HEK293 (cell line): Measurements from ENCODE around the gene EVA1C.

ENCODE experiments used
- CTCF ChIP-seq: fragments of 450-650 bp; formaldehyde crosslinking; IDR thresholded peaks from 2 replicates; pipeline ENCODE4 v1.5.1; 2016; ENCODE audit warnings: missing biosample characterization, missing genetic modification characterization
- MEIS1 ChIP-seq: sonication (generic); formaldehyde crosslinking; IDR thresholded peaks from 2 replicates; pipeline ENCODE4 v1.8.1; 2022; ENCODE audit warnings: missing genetic modification reagents, mild to moderate bottlenecking, borderline replicate concordance
- PATZ1 ChIP-seq: fragments of 450-650 bp; formaldehyde crosslinking; IDR thresholded peaks from 2 replicates; pipeline ENCODE4 v1.5.1; 2016; ENCODE audit warnings: missing biosample characterization, missing genetic modification characterization
- PBX3 ChIP-seq: sonication (generic); formaldehyde crosslinking; IDR thresholded peaks from 2 replicates; pipeline ENCODE4 v1.8.1; 2022; ENCODE audit warnings: mild to moderate bottlenecking, moderate library complexity, missing genetic modification reagents
- REST ChIP-seq: fragments of 450-650 bp; formaldehyde crosslinking; IDR thresholded peaks from 2 replicates; pipeline ENCODE4 v1.5.1; 2016; ENCODE audit warnings: missing biosample characterization, missing genetic modification characterization
- SP7 ChIP-seq: fragments of 450-650 bp; formaldehyde crosslinking; IDR thresholded peaks from 2 replicates; pipeline ENCODE4 v1.5.1; 2016; ENCODE audit warnings: missing biosample characterization, missing genetic modification characterization
- ZFP3 ChIP-seq: fragments of 450-650 bp; formaldehyde crosslinking; IDR thresholded peaks from 2 replicates; pipeline ENCODE4 v1.5.1; 2016; ENCODE audit warnings: low read depth, missing biosample characterization, missing genetic modification characterization
- ZNF23 ChIP-seq: fragments of 450-650 bp; formaldehyde crosslinking; IDR thresholded peaks from 2 replicates; pipeline ENCODE4 v1.5.1; 2016; ENCODE audit warnings: missing biosample characterization, missing genetic modification characterization, borderline replicate concordance
- ZSCAN30 ChIP-seq: fragments of 450-650 bp; IDR thresholded peaks from 2 replicates; pipeline ENCODE4 v1.5.1; 2018; ENCODE audit warnings: missing biosample characterization, mild to moderate bottlenecking, missing genetic modification characterization, moderate library complexity

GRCh38 chr21:32476661-32477423 lies 64.3 kb downstream of the EVA1C start:
- no peak for TF ChIP-seq PATZ1
- no peak for TF ChIP-seq PBX3 (CRISPR knock-in tag)
- no peak for TF ChIP-seq SP7 (tag by site-specific recombination)
- no peak for TF ChIP-seq CTCF (tag by site-specific recombination)
- no peak for TF ChIP-seq MEIS1 (CRISPR knock-in tag)
- TF ChIP-seq ZNF23: no peak
- no peak for TF ChIP-seq REST (tag by site-specific recombination)
- no peak for TF ChIP-seq ZSCAN30 (tag by site-specific recombination)
- TF ChIP-seq ZFP3 (tag by site-specific recombination): no peak
